OCI-LY3 (cell line): ENCODE results near the gene CYP2F1.

ENCODE experiments used
- EZH2phosphoT487 ChIP-seq: fragments of 200-600 bp; shearing (Covaris generic); IDR thresholded peaks from 2 replicates; pipeline ENCODE4 v1.6.1; 2018; ENCODE audit warnings: antibody characterized with exemption, mixed run types, low read depth
- TF ChIP-seq, protein P1 (sequence below): fragments of 200-600, 300-600 bp; sonication (generic); IDR thresholded peaks from 2 replicates; pipeline ENCODE4 v1.5.1; 2014; ENCODE audit warnings: antibody characterized with exemption, low read length, low read depth

- TF ChIP-seq, protein P1, sequence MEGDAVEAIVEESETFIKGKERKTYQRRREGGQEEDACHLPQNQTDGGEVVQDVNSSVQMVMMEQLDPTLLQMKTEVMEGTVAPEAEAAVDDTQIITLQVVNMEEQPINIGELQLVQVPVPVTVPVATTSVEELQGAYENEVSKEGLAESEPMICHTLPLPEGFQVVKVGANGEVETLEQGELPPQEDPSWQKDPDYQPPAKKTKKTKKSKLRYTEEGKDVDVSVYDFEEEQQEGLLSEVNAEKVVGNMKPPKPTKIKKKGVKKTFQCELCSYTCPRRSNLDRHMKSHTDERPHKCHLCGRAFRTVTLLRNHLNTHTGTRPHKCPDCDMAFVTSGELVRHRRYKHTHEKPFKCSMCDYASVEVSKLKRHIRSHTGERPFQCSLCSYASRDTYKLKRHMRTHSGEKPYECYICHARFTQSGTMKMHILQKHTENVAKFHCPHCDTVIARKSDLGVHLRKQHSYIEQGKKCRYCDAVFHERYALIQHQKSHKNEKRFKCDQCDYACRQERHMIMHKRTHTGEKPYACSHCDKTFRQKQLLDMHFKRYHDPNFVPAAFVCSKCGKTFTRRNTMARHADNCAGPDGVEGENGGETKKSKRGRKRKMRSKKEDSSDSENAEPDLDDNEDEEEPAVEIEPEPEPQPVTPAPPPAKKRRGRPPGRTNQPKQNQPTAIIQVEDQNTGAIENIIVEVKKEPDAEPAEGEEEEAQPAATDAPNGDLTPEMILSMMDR = no peak
- no peak for TF ChIP-seq EZH2phosphoT487
Measured at GRCh38 chr19:41166944-41167804, 52.9 kb downstream of the CYP2F1 start.
